Measurements from ENCODE around the gene LRP5.
A peak's percentile ranks its signal among the peaks of the same experiment; 100 is the strongest.
"Not testable (repeated sequence)": the region's sequence is repeated elsewhere in the genome, so short reads cannot be mapped to it uniquely, and the experiment has no call there.

LRP5 gene

GRCh38 chr11:68398995-68399851 lies 86.8 kb downstream of the LRP5 start:
- DNase-seq, result no peak

DNA sequence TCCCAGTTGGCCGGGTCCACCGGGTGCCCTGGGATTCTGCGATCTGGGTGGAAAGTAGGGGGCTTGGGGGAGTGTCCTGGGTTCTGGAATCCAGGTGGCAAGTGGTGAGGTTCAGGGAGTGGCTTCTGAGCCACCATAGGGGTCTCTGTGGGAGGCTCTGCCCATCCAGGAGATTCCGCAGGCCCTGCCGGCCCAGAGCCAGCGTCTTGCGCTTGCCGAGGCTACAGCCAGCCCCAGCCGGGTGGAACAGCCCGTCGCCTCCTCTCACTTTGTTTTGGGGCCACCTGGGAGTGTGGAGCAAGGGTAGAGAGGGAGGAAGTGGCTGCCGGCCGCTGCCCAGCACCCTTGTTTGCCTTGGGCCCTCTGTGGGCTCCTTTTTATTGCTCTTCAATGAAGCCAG lies 87.5 kb downstream of the LRP5 start:
- no peak for DNase-seq

DNA sequence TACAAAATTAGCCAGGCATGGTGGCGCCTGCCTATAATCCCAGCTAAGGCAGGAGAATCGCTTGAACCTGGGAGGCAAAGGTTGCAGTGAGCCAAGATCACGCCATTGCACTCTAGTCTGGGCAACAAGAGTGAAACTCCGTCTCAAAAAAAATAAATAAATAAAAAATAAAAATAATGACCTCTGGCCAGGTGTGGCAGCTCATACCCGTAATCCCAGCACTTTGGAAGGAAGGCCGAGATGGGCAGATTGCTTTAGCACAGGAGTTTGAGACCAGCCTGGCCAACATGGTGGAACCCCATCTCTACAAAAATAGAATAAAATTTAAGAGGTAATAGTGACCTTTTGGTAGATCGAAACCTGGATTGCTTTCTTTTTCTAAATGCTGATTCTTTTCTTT lies 88.2 kb downstream of the LRP5 start:
- not testable (repeated sequence) for DNase-seq

DNA sequence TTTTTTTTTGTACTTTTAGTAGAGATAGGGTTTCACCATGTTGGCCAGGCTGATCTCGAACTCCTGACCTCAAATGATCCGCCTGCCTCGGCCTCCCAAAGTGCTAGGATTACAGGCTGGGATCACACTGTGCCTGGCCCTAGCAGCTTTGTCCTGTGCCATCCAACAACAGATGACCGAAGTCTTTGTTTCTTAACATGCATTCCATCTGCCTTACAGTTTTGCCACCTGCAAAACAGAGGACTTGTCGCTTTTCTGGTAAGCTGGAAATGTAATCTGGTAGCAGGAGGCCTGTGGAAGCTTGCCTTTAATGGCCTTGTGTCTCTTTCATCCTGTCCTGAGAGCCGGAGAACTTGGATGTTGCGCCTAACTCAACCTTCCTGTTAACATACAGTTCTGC lies 89.5 kb downstream of the LRP5 start:
- no peak for DNase-seq

DNA sequence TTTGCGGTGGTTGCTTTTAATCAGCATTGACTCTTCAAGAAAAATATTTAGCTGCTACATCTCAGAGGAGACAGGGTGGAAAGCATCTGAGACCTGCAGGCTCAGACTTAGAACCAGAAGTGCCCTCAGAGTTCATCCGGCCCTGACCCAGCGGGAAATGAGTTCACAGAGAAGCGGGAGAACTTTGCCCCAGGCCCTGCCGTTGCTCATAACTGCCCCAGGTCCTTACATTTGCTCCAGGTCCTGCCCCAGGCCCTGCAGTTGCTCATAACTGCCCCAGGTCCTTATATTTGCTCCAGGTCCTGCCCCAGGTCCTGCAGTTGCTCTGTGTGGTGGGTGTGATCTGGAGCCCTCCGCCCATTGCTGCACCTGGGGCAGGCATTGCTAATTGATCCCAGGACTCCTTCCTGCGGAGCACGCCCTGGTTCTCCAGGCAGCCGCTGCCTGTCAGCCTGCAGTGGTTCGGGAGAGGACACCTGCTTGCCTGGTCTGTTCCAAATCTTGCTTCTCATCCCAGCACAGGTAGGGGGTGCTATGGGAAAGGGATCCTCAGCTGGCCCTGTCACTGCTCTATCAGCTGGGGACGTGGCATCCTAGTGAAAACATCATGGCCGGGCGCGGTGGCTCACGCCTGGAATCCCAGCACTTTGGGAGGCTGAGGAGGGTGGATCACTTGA lies 90.1 kb downstream of the LRP5 start:
- DNase-seq, result no peak

DNA sequence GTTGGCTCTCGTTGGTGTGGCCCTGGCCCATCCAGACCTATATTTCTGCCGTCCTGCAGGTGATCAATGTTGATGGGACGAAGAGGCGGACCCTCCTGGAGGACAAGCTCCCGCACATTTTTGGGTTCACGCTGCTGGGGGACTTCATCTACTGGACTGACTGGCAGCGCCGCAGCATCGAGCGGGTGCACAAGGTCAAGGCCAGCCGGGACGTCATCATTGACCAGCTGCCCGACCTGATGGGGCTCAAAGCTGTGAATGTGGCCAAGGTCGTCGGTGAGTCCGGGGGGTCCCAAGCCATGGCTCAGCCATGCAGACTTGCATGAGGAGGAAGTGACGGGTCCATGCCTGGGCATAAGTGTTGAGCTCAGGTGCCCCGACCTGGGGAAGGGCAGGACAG lies 91.0 kb downstream of the LRP5 start:
- no peak for DNase-seq

- DNase-seq, result no peak
These were observed 91.4 kb downstream of the LRP5 start for GRCh38 chr11:68403831-68404230.

GRCh38 chr11:68406324-68407313 lies 94.2 kb downstream of the LRP5 start:
- no peak for DNase-seq

DNA sequence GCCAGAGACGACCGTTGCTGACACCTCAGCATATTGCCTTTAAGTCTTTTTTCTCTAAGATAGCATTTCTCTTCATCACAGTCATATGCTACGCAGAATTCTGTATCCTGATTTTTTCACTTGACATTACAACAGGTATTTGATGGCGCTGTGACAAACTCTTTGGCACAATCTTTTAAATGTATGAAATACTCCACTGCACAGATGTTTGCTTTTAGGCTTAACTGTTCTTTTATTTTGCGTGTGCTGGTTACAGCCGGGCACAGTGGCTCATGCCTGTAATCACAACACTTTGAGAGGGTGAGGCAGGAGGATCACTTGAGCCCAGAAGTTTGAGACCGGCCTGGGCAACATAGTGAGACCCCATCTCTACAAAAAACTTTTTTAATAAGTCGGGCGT lies 96.1 kb downstream of the LRP5 start:
- no peak for DNase-seq

DNA sequence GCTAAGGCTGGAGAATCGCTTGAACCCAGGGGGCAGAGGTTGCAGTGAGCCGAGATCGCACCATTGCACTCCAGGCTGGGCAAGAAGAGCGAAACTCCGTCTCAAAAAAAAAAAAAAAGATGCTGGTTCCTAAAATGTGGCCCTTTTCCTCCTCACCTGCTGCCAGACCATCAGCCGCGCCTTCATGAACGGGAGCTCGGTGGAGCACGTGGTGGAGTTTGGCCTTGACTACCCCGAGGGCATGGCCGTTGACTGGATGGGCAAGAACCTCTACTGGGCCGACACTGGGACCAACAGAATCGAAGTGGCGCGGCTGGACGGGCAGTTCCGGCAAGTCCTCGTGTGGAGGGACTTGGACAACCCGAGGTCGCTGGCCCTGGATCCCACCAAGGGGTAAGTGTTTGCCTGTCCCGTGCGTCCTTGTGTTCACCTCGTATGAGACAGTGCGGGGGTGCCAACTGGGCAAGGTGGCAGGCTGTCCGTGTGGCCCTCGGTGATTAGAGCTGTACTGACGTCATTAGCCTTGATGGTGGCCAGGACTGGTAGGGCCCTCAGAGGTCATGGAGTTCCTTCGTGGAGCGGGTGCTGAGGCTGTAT lies 97.5 kb downstream of the LRP5 start:
- DNase-seq, result no peak

GRCh38 chr11:68411501-68411991 lies 99.2 kb downstream of the LRP5 start:
- DNase-seq, result no peak

GRCh38 chr11:68412593-68413475 lies 100.4 kb downstream of the LRP5 start:
- DNase-seq, result peak; percentile 52

- DNase-seq, result no peak
These were observed 101.2 kb downstream of the LRP5 start for GRCh38 chr11:68413591-68413999.

- DNase-seq, result no peak
These were observed 102.3 kb downstream of the LRP5 start for GRCh38 chr11:68414496-68415221.

- DNase-seq, result no peak
These were observed 103.7 kb downstream of the LRP5 start for GRCh38 chr11:68416070-68416578.

GRCh38 chr11:68418648-68419047 lies 106.3 kb downstream of the LRP5 start:
- no peak for DNase-seq

DNA sequence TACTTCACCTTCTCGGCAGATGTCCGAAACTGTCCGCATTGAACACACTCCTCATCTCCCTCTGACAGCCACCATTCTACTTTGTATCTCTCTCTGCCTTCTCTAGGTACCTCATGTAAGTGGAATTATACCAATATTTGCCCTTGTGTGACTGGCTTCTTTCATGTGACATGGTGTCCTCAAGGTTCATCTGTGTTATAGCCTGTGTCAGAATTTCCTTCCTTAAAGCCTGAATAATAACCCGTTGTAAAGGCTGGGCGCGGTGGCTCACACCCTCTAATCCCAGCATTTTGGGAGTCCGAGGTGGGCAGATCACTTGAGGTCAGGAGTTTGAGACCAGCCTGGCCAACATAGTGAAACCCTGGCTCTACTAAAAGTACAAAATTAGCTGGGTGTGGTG lies 107.8 kb downstream of the LRP5 start:
- DNase-seq, result no peak

DNA sequence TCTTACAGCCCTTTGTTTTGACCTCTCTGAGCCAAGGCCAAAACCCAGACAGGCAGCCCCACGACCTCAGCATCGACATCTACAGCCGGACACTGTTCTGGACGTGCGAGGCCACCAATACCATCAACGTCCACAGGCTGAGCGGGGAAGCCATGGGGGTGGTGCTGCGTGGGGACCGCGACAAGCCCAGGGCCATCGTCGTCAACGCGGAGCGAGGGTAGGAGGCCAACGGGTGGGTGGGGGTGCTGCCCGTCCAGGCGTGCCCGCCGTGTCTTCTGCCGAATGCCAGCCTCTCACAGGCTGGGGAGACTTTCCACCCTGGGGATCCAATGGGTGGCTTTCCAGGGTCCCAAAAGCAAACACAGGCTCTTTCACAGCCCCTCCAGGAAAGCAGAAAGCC lies 111.1 kb downstream of the LRP5 start:
- no peak for DNase-seq

DNA sequence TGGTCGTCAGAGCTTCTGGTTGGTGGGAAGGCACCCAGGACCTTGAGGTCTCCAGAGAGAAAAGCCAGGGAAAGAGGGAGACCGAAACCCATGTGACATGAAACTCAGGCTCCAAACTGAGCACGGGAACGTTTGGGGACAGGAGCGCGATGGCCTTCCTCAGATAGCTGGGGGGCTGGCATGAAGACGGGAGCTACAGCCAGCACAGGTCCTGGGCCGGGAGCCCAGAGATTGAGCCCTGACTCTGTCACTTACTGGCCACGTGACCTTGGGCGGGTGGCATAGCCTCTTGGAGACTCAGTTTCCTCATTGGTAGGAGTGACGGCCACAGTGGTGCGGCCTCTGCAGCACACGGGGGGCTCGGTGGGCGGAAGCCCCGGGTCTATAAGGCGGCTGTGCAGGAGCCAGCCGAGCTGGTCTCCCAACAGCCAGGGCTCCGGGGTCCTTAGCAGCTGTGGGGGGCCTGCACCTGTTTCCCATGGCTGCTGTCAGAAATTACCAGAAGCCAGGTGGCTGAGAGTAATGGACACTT lies 111.8 kb downstream of the LRP5 start:
- DNase-seq, result no peak

Data from activated CD4-positive, alpha-beta T cell treated with anti-CD3 and anti-CD28 coated beads for 48 hours (primary cell).